ENCODE results near the gene KCNJ16. TPM values are rescaled to one million over a fixed set of nuclear protein-coding genes. Genes with fewer than 3 reads are reported as not detected.

The KCNJ16 gene
- total RNA-seq, 1 donor from 2014 or later, result 1.6 TPM

GRCh38 chr17:70093163-70093562 is 18.1 kb downstream of the KCNJ16 start:
- Histone ChIP-seq H3K9me3 (ENCODE audit: control insufficient read depth in 3 of 3, low read length in 3 of 3) (no peaks in the 10 kb centered on the region), H3K36me3 (ENCODE audit: control insufficient read depth in 3 of 3, insufficient read depth in 3 of 3, low read length in 3 of 3) (no peaks in the 10 kb centered on the region), H3K27me3 (ENCODE audit: control insufficient read depth in 3 of 3, insufficient read depth in 3 of 3, low read length in 3 of 3) (no peaks in the 10 kb centered on the region), H3K27ac (ENCODE audit: low read depth, low read length) (no peak overlapping the region), H3K4me1 (ENCODE audit: control insufficient read depth in 3 of 3, insufficient read depth in 3 of 3, low read length in 3 of 3) (no peaks in the 10 kb centered on the region), H3K4me3 (ENCODE audit: low read length in 3 of 3) (no peak overlapping the region), H3K9ac (ENCODE audit: low read depth in 1 of 3, low read length in 3 of 3) (no peak overlapping the region)

DNA sequence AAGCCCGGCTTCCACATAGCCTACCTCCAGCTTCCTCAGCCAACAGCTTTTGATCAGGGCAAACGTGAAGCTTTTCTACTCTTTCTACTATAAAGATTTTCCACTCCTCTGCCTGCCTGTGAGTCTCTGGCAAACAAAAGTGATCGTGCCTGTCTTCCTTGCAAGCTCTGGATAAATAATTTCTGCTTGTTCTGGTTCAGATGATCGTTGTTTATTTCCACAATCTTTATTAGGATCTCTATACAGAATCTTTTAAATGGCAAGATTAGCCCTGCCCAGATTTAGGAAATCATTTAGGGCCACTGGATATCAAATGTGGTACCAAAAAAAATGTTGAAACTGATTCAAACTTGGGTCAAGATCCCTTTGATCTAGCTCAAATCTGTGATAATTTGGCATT is 20.4 kb downstream of the KCNJ16 start:
- Histone ChIP-seq H3K27me3 (ENCODE audit: control insufficient read depth in 3 of 3, insufficient read depth in 3 of 3, low read length in 3 of 3) (no peaks in the 10 kb centered on the region), H3K4me1 (ENCODE audit: control insufficient read depth in 3 of 3, insufficient read depth in 3 of 3, low read length in 3 of 3) (no peaks in the 10 kb centered on the region), H3K27ac (ENCODE audit: low read depth, low read length) (no peak overlapping the region), H3K9ac (ENCODE audit: low read depth in 1 of 3, low read length in 3 of 3) (no peak overlapping the region), H3K9me3 (ENCODE audit: control insufficient read depth in 3 of 3, low read length in 3 of 3) (no peaks in the 10 kb centered on the region), H3K36me3 (ENCODE audit: control insufficient read depth in 3 of 3, insufficient read depth in 3 of 3, low read length in 3 of 3) (no peaks in the 10 kb centered on the region), H3K4me3 (ENCODE audit: low read length in 3 of 3) (no peak overlapping the region)

GRCh38 chr17:70096861-70097260 is 21.8 kb downstream of the KCNJ16 start:
- Histone ChIP-seq H3K9me3 (ENCODE audit: control insufficient read depth in 3 of 3, low read length in 3 of 3) (no peaks in the 10 kb centered on the region), H3K36me3 (ENCODE audit: control insufficient read depth in 3 of 3, insufficient read depth in 3 of 3, low read length in 3 of 3) (no peaks in the 10 kb centered on the region), H3K9ac (ENCODE audit: low read depth in 1 of 3, low read length in 3 of 3) (no peak overlapping the region), H3K27ac (ENCODE audit: low read depth, low read length) (no peak overlapping the region), H3K4me3 (ENCODE audit: low read length in 3 of 3) (no peak overlapping the region), H3K27me3 (ENCODE audit: control insufficient read depth in 3 of 3, insufficient read depth in 3 of 3, low read length in 3 of 3) (no peaks in the 10 kb centered on the region), H3K4me1 (ENCODE audit: control insufficient read depth in 3 of 3, insufficient read depth in 3 of 3, low read length in 3 of 3) (no peaks in the 10 kb centered on the region)

- Histone ChIP-seq H3K4me1 (ENCODE audit: control insufficient read depth in 3 of 3, insufficient read depth in 3 of 3, low read length in 3 of 3) (no peaks in the 10 kb centered on the region), H3K36me3 (ENCODE audit: control insufficient read depth in 3 of 3, insufficient read depth in 3 of 3, low read length in 3 of 3) (no peaks in the 10 kb centered on the region), H3K27me3 (ENCODE audit: control insufficient read depth in 3 of 3, insufficient read depth in 3 of 3, low read length in 3 of 3) (no peaks in the 10 kb centered on the region), H3K9ac (ENCODE audit: low read depth in 1 of 3, low read length in 3 of 3) (no peak overlapping the region), H3K4me3 (ENCODE audit: low read length in 3 of 3) (no peak overlapping the region), H3K27ac (ENCODE audit: low read depth, low read length) (no peak overlapping the region), H3K9me3 (ENCODE audit: control insufficient read depth in 3 of 3, low read length in 3 of 3) (no peaks in the 10 kb centered on the region)
These were observed 23.0 kb downstream of the KCNJ16 start for GRCh38 chr17:70098030-70098429.

DNA sequence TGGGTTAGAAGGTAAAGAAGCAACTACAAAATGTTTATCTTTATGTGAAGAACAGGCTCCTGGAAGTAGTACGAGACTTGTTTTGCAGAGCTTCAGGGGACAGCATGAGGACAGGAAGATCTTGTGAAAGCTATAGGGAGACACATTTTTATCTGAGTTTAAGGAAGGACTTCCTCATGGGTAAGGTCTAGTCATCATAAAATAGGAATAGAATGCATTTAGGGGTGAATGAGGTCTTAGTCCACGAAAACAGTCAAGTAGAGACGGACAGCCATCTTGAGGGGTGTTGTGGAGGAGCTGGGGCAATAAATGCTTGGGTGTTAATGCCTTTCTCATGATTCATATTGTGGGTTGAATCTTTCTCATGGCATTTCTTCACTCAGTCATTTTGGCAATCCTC is 24.3 kb downstream of the KCNJ16 start:
- no peaks in the 10 kb centered on the region for H3K36me3 ChIP-seq (ENCODE audit: control insufficient read depth in 3 of 3, insufficient read depth in 3 of 3, low read length in 3 of 3)

DNA sequence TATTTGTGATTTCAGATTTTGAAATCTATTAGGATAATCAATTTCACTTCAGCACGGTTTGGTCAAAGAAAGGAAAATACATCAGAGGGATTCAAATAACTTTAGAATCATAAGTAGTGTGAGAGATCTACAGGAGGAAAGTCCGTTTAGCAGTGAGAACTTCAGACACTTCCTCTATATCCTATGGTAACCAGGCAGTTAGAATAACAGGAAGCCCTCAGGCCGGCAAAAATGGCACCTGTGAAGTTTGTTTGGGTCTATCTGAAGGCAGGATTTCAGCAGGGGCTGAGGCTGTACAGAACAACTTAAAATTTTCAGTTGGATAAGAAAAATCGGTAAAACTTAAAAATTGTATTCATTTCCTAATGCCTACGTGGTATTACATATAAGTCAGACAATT is 24.9 kb downstream of the KCNJ16 start:
- Histone ChIP-seq H3K4me1 (ENCODE audit: control insufficient read depth in 3 of 3, insufficient read depth in 3 of 3, low read length in 3 of 3) (peaks cover 0 to under 1% (median 0%) of the 10 kb centered on the region in 3 donors), H3K27ac (ENCODE audit: low read depth, low read length) (no peak overlapping the region), H3K4me3 (ENCODE audit: low read length in 3 of 3) (no peak overlapping the region), H3K27me3 (ENCODE audit: control insufficient read depth in 3 of 3, insufficient read depth in 3 of 3, low read length in 3 of 3) (no peaks in the 10 kb centered on the region), H3K36me3 (ENCODE audit: control insufficient read depth in 3 of 3, insufficient read depth in 3 of 3, low read length in 3 of 3) (no peaks in the 10 kb centered on the region), H3K9ac (ENCODE audit: low read depth in 1 of 3, low read length in 3 of 3) (no peak overlapping the region), H3K9me3 (ENCODE audit: control insufficient read depth in 3 of 3, low read length in 3 of 3) (no peaks in the 10 kb centered on the region)

More for the DNA sequence above, 24.3 kb downstream of the KCNJ16 start:
- Histone ChIP-seq H3K4me3 (ENCODE audit: low read length in 3 of 3) (no peak overlapping the region), H3K27ac (ENCODE audit: low read depth, low read length) (no peak overlapping the region), H3K27me3 (ENCODE audit: control insufficient read depth in 3 of 3, insufficient read depth in 3 of 3, low read length in 3 of 3) (no peaks in the 10 kb centered on the region), H3K9ac (ENCODE audit: low read depth in 1 of 3, low read length in 3 of 3) (no peak overlapping the region), H3K9me3 (ENCODE audit: control insufficient read depth in 3 of 3, low read length in 3 of 3) (no peaks in the 10 kb centered on the region), H3K4me1 (ENCODE audit: control insufficient read depth in 3 of 3, insufficient read depth in 3 of 3, low read length in 3 of 3) (no peaks in the 10 kb centered on the region)

- Histone ChIP-seq H3K4me1 (ENCODE audit: control insufficient read depth in 3 of 3, insufficient read depth in 3 of 3, low read length in 3 of 3) (peaks cover 0 to 4% (median 0%) of the 10 kb centered on the region in 3 donors), H3K27ac (ENCODE audit: low read depth, low read length) (no peak overlapping the region), H3K9ac (ENCODE audit: low read depth in 1 of 3, low read length in 3 of 3) (no peak overlapping the region), H3K27me3 (ENCODE audit: control insufficient read depth in 3 of 3, insufficient read depth in 3 of 3, low read length in 3 of 3) (no peaks in the 10 kb centered on the region), H3K36me3 (ENCODE audit: control insufficient read depth in 3 of 3, insufficient read depth in 3 of 3, low read length in 3 of 3) (no peaks in the 10 kb centered on the region), H3K4me3 (ENCODE audit: low read length in 3 of 3) (no peak overlapping the region), H3K9me3 (ENCODE audit: control insufficient read depth in 3 of 3, low read length in 3 of 3) (no peaks in the 10 kb centered on the region)
These were observed 26.0 kb downstream of the KCNJ16 start for GRCh38 chr17:70100983-70101382.

GRCh38 chr17:70102531-70102930 is 27.5 kb downstream of the KCNJ16 start:
- Histone ChIP-seq H3K36me3 (ENCODE audit: control insufficient read depth in 3 of 3, insufficient read depth in 3 of 3, low read length in 3 of 3) (no peaks in the 10 kb centered on the region), H3K4me3 (ENCODE audit: low read length in 3 of 3) (no peak overlapping the region), H3K27ac (ENCODE audit: low read depth, low read length) (no peak overlapping the region), H3K9ac (ENCODE audit: low read depth in 1 of 3, low read length in 3 of 3) (no peak overlapping the region), H3K4me1 (ENCODE audit: control insufficient read depth in 3 of 3, insufficient read depth in 3 of 3, low read length in 3 of 3) (peaks cover 0 to 4% (median 0%) of the 10 kb centered on the region in 3 donors), H3K9me3 (ENCODE audit: control insufficient read depth in 3 of 3, low read length in 3 of 3) (no peaks in the 10 kb centered on the region), H3K27me3 (ENCODE audit: control insufficient read depth in 3 of 3, insufficient read depth in 3 of 3, low read length in 3 of 3) (no peaks in the 10 kb centered on the region)

- H3K4me1 ChIP-seq (ENCODE audit: control insufficient read depth in 3 of 3, insufficient read depth in 3 of 3, low read length in 3 of 3), result peaks cover 0 to 12% (median 0%) of the 10 kb centered on the region in 3 donors
- no peaks in the 10 kb centered on the region for H3K36me3 ChIP-seq (ENCODE audit: control insufficient read depth in 3 of 3, insufficient read depth in 3 of 3, low read length in 3 of 3)
- no peaks in the 10 kb centered on the region for H3K9me3 ChIP-seq (ENCODE audit: control insufficient read depth in 3 of 3, low read length in 3 of 3)
- H3K27me3 ChIP-seq (ENCODE audit: control insufficient read depth in 3 of 3, insufficient read depth in 3 of 3, low read length in 3 of 3), result no peaks in the 10 kb centered on the region
- no peak overlapping the region for H3K27ac ChIP-seq (ENCODE audit: low read depth, low read length)
- peak overlapping the region in 1 of 3 donors; percentile 13 for H3K4me3 ChIP-seq (ENCODE audit: low read length in 3 of 3)
- H3K9ac ChIP-seq (ENCODE audit: low read depth in 1 of 3, low read length in 3 of 3), result no peak overlapping the region
These were observed 29.9 kb downstream of the KCNJ16 start for GRCh38 chr17:70104791-70105523.

DNA sequence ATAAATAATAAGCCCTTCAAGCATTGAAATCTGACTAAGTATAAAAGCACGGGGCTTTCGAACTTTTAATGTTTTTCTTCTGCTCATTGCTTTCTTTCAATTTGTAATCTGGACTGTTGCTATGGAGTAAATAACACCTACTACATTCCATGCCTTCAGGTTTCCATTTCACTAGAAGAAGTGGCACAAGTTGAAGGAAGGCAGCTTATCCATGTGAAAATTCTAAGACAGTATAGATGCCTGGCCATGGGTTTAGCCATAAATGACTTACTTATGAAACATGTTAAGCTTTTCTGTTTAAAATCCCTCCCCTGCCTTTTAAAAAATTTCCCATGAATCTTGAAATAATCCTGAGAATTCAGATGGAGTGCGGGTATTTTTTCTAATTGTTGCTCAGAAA is 30.6 kb downstream of the KCNJ16 start:
- Histone ChIP-seq H3K4me1 (ENCODE audit: control insufficient read depth in 3 of 3, insufficient read depth in 3 of 3, low read length in 3 of 3) (peaks cover 0 to 12% (median 0%) of the 10 kb centered on the region in 3 donors), H3K9me3 (ENCODE audit: control insufficient read depth in 3 of 3, low read length in 3 of 3) (no peaks in the 10 kb centered on the region), H3K9ac (ENCODE audit: low read depth in 1 of 3, low read length in 3 of 3) (no peak overlapping the region), H3K4me3 (ENCODE audit: low read length in 3 of 3) (no peak overlapping the region), H3K27ac (ENCODE audit: low read depth, low read length) (no peak overlapping the region), H3K27me3 (ENCODE audit: control insufficient read depth in 3 of 3, insufficient read depth in 3 of 3, low read length in 3 of 3) (no peaks in the 10 kb centered on the region), H3K36me3 (ENCODE audit: control insufficient read depth in 3 of 3, insufficient read depth in 3 of 3, low read length in 3 of 3) (no peaks in the 10 kb centered on the region)

Data from skeletal muscle tissue (tissue), 4 donors.